PC-9 (cell line): ENCODE results near the gene RAB11FIP5. TPM values are rescaled to one million over a fixed set of nuclear protein-coding genes. Genes with fewer than 3 reads are reported as not detected.

ENCODE experiments used
- BruUV-seq: library from RNA; stranded (reverse); fragments of 400-500 nt; replicated peaks from 2 replicates; lab custom pipeline; 2021; lab: Mats Ljungman, UMichigan
- CTCF ChIA-PET: fragments of 300-600 bp; sonication (Branson Sonifier 250); formaldehyde crosslinking; loops from one replicate; lab custom pipeline; 2022; ENCODE audit warnings: antibody characterized with exemption; lab: Charles Lee
- POLR2A ChIA-PET: fragments of 300-600 bp; sonication (Branson Sonifier 250); formaldehyde crosslinking; loops from one replicate; lab custom pipeline; 2022; ENCODE audit warnings: antibody characterized with exemption; ENCODE audit not compliant: unreplicated experiment; lab: Charles Lee
- DNase-seq, 2 experiments: peaks; one replicate each; pipeline versions ENCODE4 v3.0.0 to v3.0.0-alpha.2; 2015 to 2022; ENCODE audit warnings: mixed read lengths in 1 of 2
- H2AFZ ChIP-seq: fragments of 200-600 bp; sonication (generic); 2 replicates; pipeline ENCODE4 v1.8.1; 2017; ENCODE audit warnings: antibody characterized with exemption
- H3F3A ChIP-seq: fragments of 200-600 bp; sonication (generic); 2 replicates; pipeline ENCODE4 v1.8.1; 2017; ENCODE audit warnings: antibody characterized with exemption, mild to moderate bottlenecking, low read depth; ENCODE audit not compliant: insufficient read depth
- H3K27ac ChIP-seq: fragments of 200-600 bp; sonication (generic); 2 replicates; pipeline ENCODE4 v1.6.1; 2016; ENCODE audit warnings: mixed run types
- H3K27me3 ChIP-seq: fragments of 200-600 bp; sonication (generic); 2 replicates; pipeline ENCODE4 v1.6.1; 2016; ENCODE audit warnings: low read depth, mixed run types; ENCODE audit not compliant: insufficient read depth
- H3K36me3 ChIP-seq: fragments of 200-600 bp; sonication (generic); 2 replicates; pipeline ENCODE4 v1.6.1; 2016; ENCODE audit warnings: low read depth, mixed run types
- H3K4me1 ChIP-seq: fragments of 200-600 bp; sonication (generic); replicated peaks from 2 replicates; pipeline ENCODE4 v1.6.1; 2016; ENCODE audit warnings: mixed run types; ENCODE audit not compliant: insufficient read depth
- H3K4me2 ChIP-seq: fragments of 200-600 bp; sonication (generic); 2 replicates; pipeline ENCODE4 v1.6.1; 2017; ENCODE audit warnings: mixed run types
- H3K4me3 ChIP-seq: fragments of 200-600 bp; sonication (generic); 2 replicates; pipeline ENCODE4 v1.6.1; 2016; ENCODE audit warnings: mixed run types
- H3K79me2 ChIP-seq: fragments of 200-600 bp; sonication (generic); 2 replicates; pipeline ENCODE4 v1.6.1; 2017; ENCODE audit warnings: low read depth, mixed run types
- H3K9me2 ChIP-seq: fragments of 200-600 bp; sonication (generic); 2 replicates; pipeline ENCODE4 v1.8.1; 2017; ENCODE audit warnings: mild to moderate bottlenecking; ENCODE audit not compliant: insufficient read depth
- H3K9me3 ChIP-seq: fragments of 200-600 bp; sonication (generic); 2 replicates; pipeline ENCODE4 v1.8.1; 2016; ENCODE audit warnings: low read depth; ENCODE audit not compliant: insufficient read depth
- H4K20me1 ChIP-seq: fragments of 200-600 bp; sonication (generic); 2 replicates; pipeline ENCODE4 v1.8.1; 2017; ENCODE audit not compliant: insufficient read depth
- CTCF ChIP-seq: fragments of 200-600 bp; sonication (generic); conservative IDR thresholded peaks from 2 replicates; pipeline ENCODE4 v1.6.1; 2017; ENCODE audit warnings: mixed run types, antibody characterized with exemption, mild to moderate bottlenecking, moderate library complexity
- EZH2 ChIP-seq: fragments of 200-600 bp; sonication (generic); IDR thresholded peaks from 2 replicates; pipeline ENCODE4 v1.8.0; 2017; ENCODE audit warnings: antibody characterized with exemption, low read depth
- intact Hi-C: fragments of 100-400 bp; cut with micrococcal nuclease; formaldehyde crosslinking; loops from one replicate; pipeline ENCODE4 v1.10.0; 2022; ENCODE audit not compliant: unreplicated experiment
- total RNA-seq: library from RNA; stranded (reverse); gene quantifications from 2 replicates; pipeline ENCODE4 v1.2.3, GENCODE V29; 2021

RAB11FIP5 gene
- total RNA-seq, 1 experiment from 2014 or later, result 25.0 TPM

- no TSS peak for BruUV-seq
- H4K20me1 ChIP-seq, result no peaks in the 10 kb centered on the region
- no peaks in the 10 kb centered on the region for H3K9me3 ChIP-seq
- peak overlapping the region; percentile 41 for H3K4me2 ChIP-seq
- H3K27me3 ChIP-seq, result no peaks in the 10 kb centered on the region
- no peaks in the 10 kb centered on the region for H3K9me2 ChIP-seq
- CTCF ChIA-PET, result interaction anchor here (0.6 kb wide), 1 partner anchor 921 kb away, joined by 14 read pairs; no protein-coding TSS in a partner anchor
- intact Hi-C loops, result no loop called here
- H3K36me3 ChIP-seq, result no peaks in the 10 kb centered on the region
- peak overlapping the region; percentile 40; the same call in 1 of the 2 replicates for H2AFZ ChIP-seq
- peak overlapping the region; percentile 68 for H3K27ac ChIP-seq
- H3K79me2 ChIP-seq, result peaks cover 21% of the 10 kb centered on the region
- no peak overlapping the region for H3K4me3 ChIP-seq
- H3F3A ChIP-seq, result peaks cover 12% of the 10 kb centered on the region; the same call in 1 of the 2 replicates
- H3K4me1 ChIP-seq, result peaks cover 25% of the 10 kb centered on the region
- POLR2A ChIA-PET, result interaction anchor here (0.6 kb wide), 1 partner anchor 688 kb away, joined by 6 read pairs; no protein-coding TSS in a partner anchor
- DNase-seq, result peak; percentile 35 to 66
- no peak for TF ChIP-seq EZH2
- no peak for TF ChIP-seq CTCF
Measured at GRCh38 chr2:73063909-73064875, 48.6 kb downstream of the RAB11FIP5 start.

- BruUV-seq, result no TSS peak
- Histone ChIP-seq H3K4me3 (no peak overlapping the region), H3K4me2 (peak overlapping the region; percentile 41), H3K27me3 (no peaks in the 10 kb centered on the region), H3F3A (peaks cover 12% of the 10 kb centered on the region; the same call in 1 of the 2 replicates), H3K4me1 (peaks cover 25% of the 10 kb centered on the region), H3K79me2 (peaks cover 16% of the 10 kb centered on the region), H3K9me2 (no peaks in the 10 kb centered on the region), H3K9me3 (no peaks in the 10 kb centered on the region), H3K36me3 (no peaks in the 10 kb centered on the region), H3K27ac (peak overlapping the region; percentile 68), H4K20me1 (no peaks in the 10 kb centered on the region), H2AFZ (no peak overlapping the region)
- ChIA-PET CTCF (no interaction called here), POLR2A (no interaction called here)
- DNase-seq, result no peak
- intact Hi-C loops, result no loop called here
- TF ChIP-seq EZH2 (no peak), CTCF (no peak)
Measured at GRCh38 chr2:73063472-73063871, 49.3 kb downstream of the RAB11FIP5 start.

- ChIA-PET CTCF (no interaction called here), POLR2A (no interaction called here)
- H3K9me2 ChIP-seq, result no peaks in the 10 kb centered on the region
- no peak overlapping the region for H3K4me3 ChIP-seq
- no TSS peak for BruUV-seq
- H3K4me2 ChIP-seq, result no peak overlapping the region
- no peaks in the 10 kb centered on the region for H3K27me3 ChIP-seq
- no peak overlapping the region for H2AFZ ChIP-seq
- peaks cover 15% of the 10 kb centered on the region for H3K4me1 ChIP-seq
- H4K20me1 ChIP-seq, result no peaks in the 10 kb centered on the region
- no peak for TF ChIP-seq CTCF
- no peak for TF ChIP-seq EZH2
- H3K27ac ChIP-seq, result no peak overlapping the region
- peaks cover 7% of the 10 kb centered on the region; the same call in 1 of the 2 replicates for H3K9me3 ChIP-seq
- no peak for DNase-seq
- H3K79me2 ChIP-seq, result no peaks in the 10 kb centered on the region
- intact Hi-C loops, result no loop called here
- peaks cover 13% of the 10 kb centered on the region; the same call in 1 of the 2 replicates for H3K36me3 ChIP-seq
- H3F3A ChIP-seq, result peaks cover 3% of the 10 kb centered on the region; the same call in 1 of the 2 replicates
Measured at GRCh38 chr2:73059106-73059505, 53.6 kb downstream of the RAB11FIP5 start.
